HUES64 (cell line): ENCODE results near the gene CNTD1.
"Not testable (repeated sequence)": the region's sequence is repeated elsewhere in the genome, so short reads cannot be mapped to it uniquely, and the experiment has no call there.

Source experiments
- H3K27ac ChIP-seq: 2 replicates; pipeline ENCODE4 v1.7.0; 2013; ENCODE audit warnings: low read depth, low read length, inconsistent platforms
- H3K27me3 ChIP-seq: 2 replicates; pipeline ENCODE4 v1.6.1; 2013; ENCODE audit warnings: mild to moderate bottlenecking, low read length; ENCODE audit not compliant: insufficient read depth
- H3K36me3 ChIP-seq: 2 replicates; pipeline ENCODE4 v1.6.1; 2013; ENCODE audit warnings: mild to moderate bottlenecking, low read length; ENCODE audit not compliant: insufficient read depth
- H3K4me1 ChIP-seq: 2 replicates; pipeline ENCODE4 v1.6.1; 2013; ENCODE audit warnings: mild to moderate bottlenecking, low read length, moderate library complexity; ENCODE audit not compliant: insufficient read depth
- H3K4me3 ChIP-seq: 2 replicates; pipeline ENCODE4 v1.5.1; 2013; ENCODE audit warnings: mild to moderate bottlenecking, low read length, moderate library complexity
- H3K9ac ChIP-seq: 2 replicates; pipeline ENCODE4 v1.6.1; 2013; ENCODE audit warnings: mild to moderate bottlenecking, low read depth, low read length
- H3K9me3 ChIP-seq: 2 replicates; pipeline ENCODE4 v1.6.1; 2013; ENCODE audit warnings: low read depth, low read length; ENCODE audit not compliant: insufficient read depth
- WGBS: fragments of 150-250, 120-280 bp; methylation state at CpG from one replicate; pipeline ENCODE4 v1.1.7; 2013; ENCODE audit warnings: missing lambda C conversion rate; 5-methylcytosine and 5-hydroxymethylcytosine counted together

The CNTD1 gene

GRCh38 chr17:42767512-42767911 is 31.1 kb upstream of the CNTD1 start:
- no peaks in the 10 kb centered on the region for H3K36me3 ChIP-seq
- no peak overlapping the region for H3K4me3 ChIP-seq
- H3K27me3 ChIP-seq = peaks cover 2% of the 10 kb centered on the region
- no peak overlapping the region for H3K9ac ChIP-seq
- peaks cover 8% of the 10 kb centered on the region for H3K4me1 ChIP-seq
- no peaks in the 10 kb centered on the region for H3K9me3 ChIP-seq
- no peak overlapping the region for H3K27ac ChIP-seq

GRCh38 chr17:42768006-42768405 is 30.7 kb upstream of the CNTD1 start:
- not testable (repeated sequence) for H3K4me3 ChIP-seq, H3K27ac ChIP-seq, H3K9ac ChIP-seq, H3K27me3 ChIP-seq, H3K36me3 ChIP-seq, H3K9me3 ChIP-seq, H3K4me1 ChIP-seq
- WGBS = 91% methylated on average over 9 of the region's 9 CpGs

- H3K36me3 ChIP-seq, H3K27me3 ChIP-seq, H3K9me3 ChIP-seq, H3K4me1 ChIP-seq, H3K27ac ChIP-seq, H3K9ac ChIP-seq, H3K4me3 ChIP-seq: not testable (repeated sequence)
- 85% methylated on average over 8 of the region's 10 CpGs for WGBS
Observed at GRCh38 chr17:42769964-42770363, 28.7 kb upstream of the CNTD1 start.

- Histone ChIP-seq H3K4me1 (peaks cover 3% of the 10 kb centered on the region; the same call in 1 of the 2 replicates), H3K4me3 (peak overlapping the region; percentile 77), H3K9me3 (no peaks in the 10 kb centered on the region), H3K36me3 (peaks cover 33% of the 10 kb centered on the region), H3K9ac (peak overlapping the region; percentile 77; the same call in 1 of the 2 replicates), H3K27ac (0 out of 2 replicates have a peak overlapping the region, but pooled peaks have one; percentile 6), H3K27me3 (no peaks in the 10 kb centered on the region; the same call in 1 of the 2 replicates)
- WGBS = 19% methylated on average over 3 of the region's 3 CpGs
Observed at GRCh38 chr17:42772945-42773289, 25.7 kb upstream of the CNTD1 start.

GRCh38 chr17:42773290-42774035 is 25.2 kb upstream of the CNTD1 start, which contains the start of gene VPS25:
Gene VPS25, plus strand, starts transcription at chr17:42773449. Its CDS starts 27 bp downstream, at chr17:42773476.
- peaks cover 3% of the 10 kb centered on the region; the same call in 1 of the 2 replicates for H3K4me1 ChIP-seq
- H3K4me3 ChIP-seq = peak within 1 kb of the TSS; percentile 77
- H3K9me3 ChIP-seq = no peaks in the 10 kb centered on the region
- H3K36me3 ChIP-seq = peaks cover 36% of the 10 kb centered on the region
- H3K27ac ChIP-seq = peak within 1 kb of the TSS; percentile 8
- H3K27me3 ChIP-seq = no peaks in the 10 kb centered on the region; the same call in 1 of the 2 replicates
- 1% methylated on average over 37 of the region's 39 CpGs for WGBS
- H3K9ac ChIP-seq = peak within 1 kb of the TSS; percentile 77

- H3K4me3 ChIP-seq = peak overlapping the region; percentile 77
- no peak overlapping the region for H3K27ac ChIP-seq
- no peaks in the 10 kb centered on the region for H3K27me3 ChIP-seq
- no peaks in the 10 kb centered on the region for H3K9me3 ChIP-seq
- peaks cover 44% of the 10 kb centered on the region for H3K36me3 ChIP-seq
- H3K9ac ChIP-seq = peak overlapping the region; percentile 77; the same call in 1 of the 2 replicates
- 71% methylated on average over 3 of the region's 3 CpGs for WGBS
- peaks cover 3% of the 10 kb centered on the region; the same call in 1 of the 2 replicates for H3K4me1 ChIP-seq
Observed at GRCh38 chr17:42774066-42774745, 24.5 kb upstream of the CNTD1 start.

GRCh38 chr17:42775534-42776098 is 23.0 kb upstream of the CNTD1 start:
- Histone ChIP-seq H3K4me3 (no peak overlapping the region), H3K9ac (no peak overlapping the region), H3K9me3 (no peaks in the 10 kb centered on the region), H3K36me3 (peaks cover 48% of the 10 kb centered on the region), H3K27me3 (peaks cover 2% of the 10 kb centered on the region; the same call in 1 of the 2 replicates), H3K27ac (no peak overlapping the region), H3K4me1 (peaks cover 3% of the 10 kb centered on the region; the same call in 1 of the 2 replicates)
- 91% methylated on average over 3 of the region's 3 CpGs for WGBS

- peaks cover 48% of the 10 kb centered on the region for H3K36me3 ChIP-seq
- no peak overlapping the region for H3K9ac ChIP-seq
- H3K4me3 ChIP-seq = no peak overlapping the region
- WGBS = 90% methylated on average over 5 of the region's 5 CpGs
- H3K27me3 ChIP-seq = peaks cover 28% of the 10 kb centered on the region
- H3K9me3 ChIP-seq = no peaks in the 10 kb centered on the region
- peaks cover 15% of the 10 kb centered on the region; the same call in 1 of the 2 replicates for H3K4me1 ChIP-seq
- no peak overlapping the region for H3K27ac ChIP-seq
Observed at GRCh38 chr17:42778570-42778969, 20.1 kb upstream of the CNTD1 start.

- H3K27me3 ChIP-seq = peaks cover 28% of the 10 kb centered on the region
- no peaks in the 10 kb centered on the region for H3K9me3 ChIP-seq
- peak overlapping the region; percentile 72 for H3K4me3 ChIP-seq
- peak overlapping the region; percentile 62; the same call in 1 of the 2 replicates for H3K9ac ChIP-seq
- 90% methylated on average over 2 of the region's 3 CpGs for WGBS
- peaks cover 14% of the 10 kb centered on the region; the same call in 1 of the 2 replicates for H3K4me1 ChIP-seq
- no peak overlapping the region for H3K27ac ChIP-seq
- peaks cover 48% of the 10 kb centered on the region for H3K36me3 ChIP-seq
Observed at GRCh38 chr17:42779304-42779935, 19.2 kb upstream of the CNTD1 start.

GRCh38 chr17:42779936-42780850 is 18.5 kb upstream of the CNTD1 start, which contains the start of gene WNK4:
Gene WNK4, plus strand, starts transcription at chr17:42780610. Its CDS starts 89 bp downstream, at chr17:42780699.
- H3K4me1 ChIP-seq = peaks cover 13% of the 10 kb centered on the region; the same call in 1 of the 2 replicates
- peak within 1 kb of the TSS; percentile 63 for H3K9ac ChIP-seq
- no peaks in the 10 kb centered on the region for H3K9me3 ChIP-seq
- peaks cover 28% of the 10 kb centered on the region for H3K27me3 ChIP-seq
- peak within 1 kb of the TSS; percentile 72 for H3K4me3 ChIP-seq
- peaks cover 40% of the 10 kb centered on the region for H3K36me3 ChIP-seq
- H3K27ac ChIP-seq = peak within 1 kb of the TSS; percentile 48; the same call in 1 of the 2 replicates
- 3% methylated on average over 61 of the region's 65 CpGs for WGBS
